Neuronal stem cell (in vitro differentiated cells): ENCODE measurements around the gene HYAL3.
"Not testable (repeated sequence)": the region's sequence is repeated elsewhere in the genome, so short reads cannot be mapped to it uniquely, and the experiment has no call there.

Experiments
- DNase-seq: peaks from one replicate; pipeline ENCODE4 v3.0.0-alpha.2; 2013; ENCODE audit warnings: low spot score
- H2AFZ ChIP-seq: one replicate; pipeline ENCODE4 v1.6.1; 2013; ENCODE audit warnings: mild to moderate bottlenecking, low read length, inconsistent platforms
- H2AK5ac ChIP-seq: 2 replicates; pipeline ENCODE4 v1.6.1; 2013; ENCODE audit warnings: low read depth, mild to moderate bottlenecking, inconsistent platforms, low read length, moderate library complexity, mixed read lengths
- H2BK120ac ChIP-seq: 2 replicates; pipeline ENCODE4 v1.6.1; 2013; ENCODE audit warnings: low read depth, mild to moderate bottlenecking, inconsistent platforms, low read length, moderate library complexity, mixed read lengths
- H2BK12ac ChIP-seq: one replicate; pipeline ENCODE4 v1.6.1; 2013; ENCODE audit warnings: low read length, inconsistent platforms
- H2BK15ac ChIP-seq: 2 replicates; pipeline ENCODE4 v1.6.1; 2013; ENCODE audit warnings: mild to moderate bottlenecking, low read length, inconsistent platforms, mixed read lengths
- H2BK5ac ChIP-seq: one replicate; pipeline ENCODE4 v1.6.1; 2013; ENCODE audit warnings: inconsistent platforms, mild to moderate bottlenecking, low read length, moderate library complexity
- H3K14ac ChIP-seq: one replicate; pipeline ENCODE4 v1.6.1; 2013; ENCODE audit warnings: low read length, inconsistent platforms
- H3K18ac ChIP-seq: 2 replicates; pipeline ENCODE4 v1.6.1; 2013; ENCODE audit warnings: low read length, inconsistent platforms
- H3K23ac ChIP-seq: 2 replicates; pipeline ENCODE4 v1.6.1; 2013; ENCODE audit warnings: low read depth, mild to moderate bottlenecking, mixed read lengths, low read length, inconsistent platforms; ENCODE audit not compliant: poor library complexity
- H3K27ac ChIP-seq: replicated peaks from 3 replicates; pipeline ENCODE4 v1.5.1; 2013; ENCODE audit warnings: low read length, inconsistent platforms
- H3K27me3 ChIP-seq, 3 experiments: 2 replicates each; pipeline ENCODE4 v1.6.1; 2013; ENCODE audit warnings: low read length in 3 of 3, mild to moderate bottlenecking in 2 of 3, inconsistent platforms in 1 of 3, low read depth in 1 of 3, mixed read lengths in 1 of 3, moderate library complexity in 1 of 3; ENCODE audit not compliant: control insufficient read depth in 3 of 3, insufficient read depth in 3 of 3
- H3K36me3 ChIP-seq, 2 donors: replicated peaks in 1 of 2; 2 replicates each; pipeline ENCODE4 v1.6.1; 2013; ENCODE audit warnings: low read length in 2 of 2; ENCODE audit not compliant: control insufficient read depth in 2 of 2, insufficient read depth in 2 of 2
- H3K4ac ChIP-seq: 2 replicates; pipeline ENCODE4 v1.6.1; 2013; ENCODE audit warnings: inconsistent platforms, mild to moderate bottlenecking, low read length, moderate library complexity
- H3K4me1 ChIP-seq, 2 donors: 1 replicate in 1 of 2; 2 replicates in 1 of 2; pipeline ENCODE4 v1.6.1; 2013; ENCODE audit warnings: low read length in 2 of 2, low read depth in 1 of 2; ENCODE audit not compliant: control insufficient read depth in 2 of 2, insufficient read depth in 1 of 2
- H3K4me2 ChIP-seq: one replicate; pipeline ENCODE4 v1.6.1; 2013; ENCODE audit warnings: mild to moderate bottlenecking, low read length, inconsistent platforms; ENCODE audit not compliant: insufficient read depth, poor library complexity, severe bottlenecking
- H3K4me3 ChIP-seq, 2 donors: 2 replicates each; pipeline ENCODE4 v1.5.1; 2013; ENCODE audit warnings: low read length in 2 of 2, mild to moderate bottlenecking in 2 of 2, inconsistent platforms in 1 of 2, moderate library complexity in 1 of 2
- H3K79me1 ChIP-seq: one replicate; pipeline ENCODE4 v1.6.1; 2013; ENCODE audit warnings: low read depth, mild to moderate bottlenecking, inconsistent platforms, low read length, moderate library complexity
- H3K9ac ChIP-seq: one replicate; pipeline ENCODE4 v1.6.1; 2013; ENCODE audit warnings: mild to moderate bottlenecking, low read depth, low read length, inconsistent platforms; ENCODE audit not compliant: poor library complexity
- H3K9me3 ChIP-seq, 2 donors: replicated peaks in 1 of 2; 2 replicates each; pipeline versions ENCODE3 to v1.6.1; 2013; ENCODE audit warnings: low read length in 2 of 2, mild to moderate bottlenecking in 2 of 2, inconsistent platforms in 1 of 2, low read depth in 1 of 2, mixed read lengths in 1 of 2, moderate library complexity in 1 of 2; ENCODE audit not compliant: control insufficient read depth in 2 of 2, insufficient read depth in 1 of 2
- H4K8ac ChIP-seq: one replicate; pipeline ENCODE4 v1.6.1; 2013; ENCODE audit warnings: low read depth, mild to moderate bottlenecking, inconsistent platforms, low read length, moderate library complexity
- H4K91ac ChIP-seq: one replicate; pipeline ENCODE4 v1.6.1; 2013; ENCODE audit warnings: low read length, low read depth, mild to moderate bottlenecking, inconsistent platforms; ENCODE audit not compliant: poor library complexity
- WGBS, 2 donors: extraction: QIAGEN DNeasy Blood & Tissue Kit; methylation state at CpG; one replicate each; pipeline ENCODE4 v1.1.7; 2013; ENCODE audit warnings: missing lambda C conversion rate in 2 of 2, mixed read lengths in 1 of 2; ENCODE audit not compliant: insufficient read length in 2 of 2, insufficient replicate concordance in 1 of 2; ENCODE audit errors: extremely low coverage in 2 of 2; 5-methylcytosine and 5-hydroxymethylcytosine counted together

HYAL3 gene

DNA sequence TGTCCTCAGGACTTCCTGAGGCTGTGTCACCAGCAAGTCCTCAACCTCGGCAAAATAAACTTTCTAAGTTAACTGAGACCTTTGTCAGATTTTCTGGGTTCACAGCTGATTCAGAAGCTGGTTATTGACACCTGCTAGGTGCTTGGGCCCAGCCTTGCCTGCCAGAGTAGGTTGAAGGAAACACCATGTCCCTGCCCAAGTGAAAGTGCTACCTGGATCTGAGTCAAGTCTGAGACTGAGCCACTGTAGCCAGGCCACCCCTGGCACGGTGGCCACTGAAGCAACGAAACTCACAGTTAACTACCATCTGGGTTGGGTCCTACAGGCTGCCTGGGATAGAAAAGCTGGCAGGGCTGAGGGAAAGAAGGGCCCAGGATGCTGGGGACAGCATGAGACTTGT lies 15.1 kb upstream of the HYAL3 start:
- Histone ChIP-seq H3K4me1 (peaks cover 0 to 14% of the 10 kb centered on the region in 2 donors), H3K4ac (no peak overlapping the region), H3K18ac (no peak overlapping the region), H3K4me2 (no peak overlapping the region), H3K79me1 (peaks cover 27% of the 10 kb centered on the region), H2BK120ac (no peak overlapping the region), H4K91ac (no peak overlapping the region), H3K23ac (no peak overlapping the region), H2BK5ac (peak overlapping the region; percentile 5), H2AK5ac (no peak overlapping the region), H3K9ac (no peak overlapping the region), H3K27ac (no peak overlapping the region), H4K8ac (no peak overlapping the region), H2AFZ (no peak overlapping the region), H2BK12ac (no peak overlapping the region), H3K36me3 (peaks cover 44 to 56% of the 10 kb centered on the region in 2 donors), H3K4me3 (no peak overlapping the region), H2BK15ac (no peak overlapping the region), H3K14ac (peak overlapping the region; percentile 21), H3K9me3 (peaks cover 4 to 8% of the 10 kb centered on the region in 2 donors), H3K27me3 (no peaks in the 10 kb centered on the region)
- DNase-seq, result no peak
- WGBS, 2 donors, result no CpG with 5 or more reads among the region's 3 CpGs

DNA sequence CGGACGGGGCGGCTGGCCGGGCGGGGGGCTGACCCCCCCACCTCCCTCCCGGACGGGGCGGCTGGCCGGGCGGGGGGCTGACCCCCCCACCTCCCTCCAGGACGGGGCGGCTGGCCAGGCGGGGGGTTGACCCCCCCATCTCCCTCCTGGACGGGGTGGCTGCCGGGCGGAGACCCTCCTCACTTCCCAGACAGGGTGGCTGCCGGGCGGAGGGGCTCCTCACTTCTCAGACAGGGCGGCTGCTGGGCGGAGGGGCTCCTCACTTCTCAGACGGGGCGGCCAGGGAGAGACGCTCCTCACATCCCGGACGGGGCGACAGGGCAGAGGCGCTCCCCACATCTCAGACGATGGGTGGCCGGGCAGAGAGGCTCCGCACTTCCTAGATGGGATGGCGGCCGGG lies 12.8 kb upstream of the HYAL3 start:
- Histone ChIP-seq H3K9me3 (peaks cover 2 to 13% of the 10 kb centered on the region in 2 donors), H3K36me3 (peaks cover 23 to 33% of the 10 kb centered on the region in 2 donors), H3K79me1 (peaks cover 12% of the 10 kb centered on the region)
- not testable (repeated sequence) for H4K8ac ChIP-seq, H3K9ac ChIP-seq, H4K91ac ChIP-seq, H2AK5ac ChIP-seq, H3K18ac ChIP-seq, H3K27me3 ChIP-seq, H2BK5ac ChIP-seq, H2AFZ ChIP-seq, H3K23ac ChIP-seq, H3K27ac ChIP-seq, H3K4ac ChIP-seq, H3K14ac ChIP-seq, H3K4me1 ChIP-seq, H2BK12ac ChIP-seq, H2BK120ac ChIP-seq, H2BK15ac ChIP-seq, DNase-seq, H3K4me3 ChIP-seq, H3K4me2 ChIP-seq
- WGBS, 2 donors, result no CpG with 5 or more reads among the region's 32 CpGs

DNA sequence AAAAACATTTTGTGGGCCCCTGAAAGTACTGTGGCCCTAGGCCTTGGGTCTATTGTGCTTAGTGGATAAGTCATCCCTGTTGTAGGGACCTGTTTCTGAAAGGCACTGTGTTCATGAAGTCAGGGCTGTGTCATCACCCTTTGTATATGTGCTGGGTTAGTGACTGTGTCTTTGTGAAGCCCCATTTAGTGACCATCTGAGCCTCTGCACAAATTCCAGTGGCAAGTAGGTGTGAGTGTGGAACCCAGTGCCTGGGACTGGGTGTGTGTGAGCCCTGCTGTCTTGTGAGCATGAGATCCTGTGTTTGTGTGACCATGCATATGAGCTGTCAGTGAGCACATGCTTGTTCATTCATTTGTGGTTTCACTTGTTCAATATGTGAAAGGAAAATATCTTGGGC lies 5.4 kb upstream of the HYAL3 start:
- H2BK12ac ChIP-seq, result no peak overlapping the region
- no peaks in the 10 kb centered on the region for H3K79me1 ChIP-seq
- no peak overlapping the region for H2BK120ac ChIP-seq
- H3K27me3 ChIP-seq, result no peaks in the 10 kb centered on the region
- H3K4me1 ChIP-seq, result peaks cover 8 to 12% of the 10 kb centered on the region in 2 donors
- no peak overlapping the region for H4K8ac ChIP-seq
- H3K4ac ChIP-seq, result no peak overlapping the region
- H3K9ac ChIP-seq, result no peak overlapping the region
- H3K9me3 ChIP-seq, result peaks cover 0 to 7% of the 10 kb centered on the region in 2 donors
- H3K14ac ChIP-seq, result no peak overlapping the region
- no peak overlapping the region for H2AFZ ChIP-seq
- peaks cover 2% of the 10 kb centered on the region in 2 donors for H3K36me3 ChIP-seq
- DNase-seq, result no peak
- H3K18ac ChIP-seq, result no peak overlapping the region
- H2BK15ac ChIP-seq, result no peak overlapping the region
- H2AK5ac ChIP-seq, result no peak overlapping the region
- H3K4me2 ChIP-seq, result no peak overlapping the region
- H3K23ac ChIP-seq, result no peak overlapping the region
- no peak overlapping the region for H2BK5ac ChIP-seq
- H4K91ac ChIP-seq, result no peak overlapping the region
- no peak overlapping the region for H3K4me3 ChIP-seq
- no peak overlapping the region for H3K27ac ChIP-seq

DNA sequence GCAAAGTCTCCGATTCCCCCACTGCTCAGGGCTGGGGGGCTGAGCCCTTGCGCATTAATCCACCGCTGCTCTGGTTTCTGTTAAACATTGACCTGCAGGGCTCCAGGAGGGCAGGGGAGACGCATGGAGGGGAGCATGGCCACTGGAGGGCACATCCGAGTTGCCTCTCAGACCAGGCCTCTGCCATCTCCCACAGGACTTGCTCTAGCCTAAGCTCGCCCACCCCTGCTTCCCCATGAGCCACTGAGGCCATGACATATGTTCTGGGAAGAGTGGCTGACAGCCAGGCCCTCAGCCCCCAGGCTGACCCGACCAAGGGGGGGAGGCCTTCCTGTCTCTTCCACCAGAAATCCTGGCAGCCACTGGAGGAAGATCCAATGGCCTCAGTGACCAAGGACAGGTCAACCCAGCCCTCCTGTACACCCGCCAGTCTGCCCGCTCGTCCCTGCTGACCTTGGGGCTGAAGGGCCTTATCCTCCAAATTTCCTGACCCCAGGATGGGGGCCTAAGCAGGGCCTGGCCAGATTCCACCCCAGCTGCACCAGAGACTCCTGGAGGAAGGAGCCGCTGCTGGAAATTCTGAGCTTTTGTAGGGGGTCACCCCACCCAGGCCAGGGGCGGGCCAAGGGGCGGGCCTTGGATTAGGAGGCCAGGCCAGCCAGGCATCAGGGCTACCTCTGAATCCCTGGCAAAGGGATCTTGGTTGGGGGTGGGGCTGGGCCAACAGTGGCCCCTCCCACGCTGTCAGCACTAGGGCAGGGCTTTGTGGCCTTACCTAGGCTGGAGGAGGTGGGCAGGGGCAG lies 4.0 kb upstream of the HYAL3 start, which contains the start of gene HYAL1:
TSS of gene HYAL1 (minus strand) at position 562 of the 803 bp plus-strand sequence. CDS start 618 bp downstream, outside the sequence.
- peak within 1 kb of the TSS; percentile 79 for H3K18ac ChIP-seq
- WGBS, 2 donors, result no CpG with 5 or more reads among the region's 14 CpGs
- peak within 1 kb of the TSS; percentile 50 for H3K27ac ChIP-seq
- peak within 1 kb of the TSS; percentile 14 for H2BK12ac ChIP-seq
- H4K8ac ChIP-seq, result peak within 1 kb of the TSS; percentile 45
- peak within 1 kb of the TSS; percentile 72 for H3K4ac ChIP-seq
- H3K4me1 ChIP-seq, result peaks cover 12 to 14% of the 10 kb centered on the region in 2 donors
- H3K23ac ChIP-seq, result peak within 1 kb of the TSS; percentile 60
- no peak within 1 kb of the TSS for H3K4me2 ChIP-seq
- H2AFZ ChIP-seq, result no peak within 1 kb of the TSS
- peak within 1 kb of the TSS; percentile 78 for H3K9ac ChIP-seq
- peak within 1 kb of the TSS; percentile 69 for H2BK15ac ChIP-seq
- no peak within 1 kb of the TSS for H2BK120ac ChIP-seq
- no peak for DNase-seq
- H3K36me3 ChIP-seq, result no peaks in the 10 kb centered on the region
- peak within 1 kb of the TSS; percentile 84 for H3K14ac ChIP-seq
- H4K91ac ChIP-seq, result no peak within 1 kb of the TSS
- H3K79me1 ChIP-seq, result no peaks in the 10 kb centered on the region
- H3K27me3 ChIP-seq, result no peaks in the 10 kb centered on the region
- H2BK5ac ChIP-seq, result peak within 1 kb of the TSS; percentile 88
- H2AK5ac ChIP-seq, result peak within 1 kb of the TSS; percentile 96
- no peaks in the 10 kb centered on the region for H3K9me3 ChIP-seq
- H3K4me3 ChIP-seq, result no peak within 1 kb of the TSS
